Ascending aorta (tissue), 2 donors: ENCODE results near the gene ARMH1. TPM values are rescaled to one million over a fixed set of nuclear protein-coding genes. Genes with fewer than 3 reads are reported as not detected.

Source experiments
- DNase-seq, 2 donors: peaks; one replicate each; pipeline ENCODE4 v3.0.0-alpha.2; 2019; ENCODE audit warnings: low spot score in 2 of 2
- H3K27ac ChIP-seq, 2 donors: fragments of 200-600 bp; sonication (generic); one replicate each; pipeline ENCODE4 v1.5.1; 2016 to 2017; ENCODE audit warnings: mild to moderate bottlenecking in 1 of 2
- H3K27me3 ChIP-seq: fragments of 200-600 bp; sonication (generic); one replicate; pipeline ENCODE4 v1.5.1; 2017
- H3K36me3 ChIP-seq, 2 donors: fragments of 200-600 bp; sonication (generic); one replicate each; pipeline ENCODE4 v1.5.1; 2016
- H3K4me1 ChIP-seq, 2 donors: fragments of 200-600 bp; sonication (generic); one replicate each; pipeline ENCODE4 v1.5.1; 2016 to 2017; ENCODE audit warnings: mild to moderate bottlenecking in 1 of 2
- H3K4me3 ChIP-seq, 2 donors: fragments of 200-600 bp; sonication (generic); one replicate each; pipeline ENCODE4 v1.5.1; 2016 to 2017; ENCODE audit warnings: mild to moderate bottlenecking in 1 of 2
- H3K9me3 ChIP-seq, 2 donors: fragments of 200-600 bp; sonication (generic); one replicate each; pipeline ENCODE4 v1.5.1; 2016
- intact Hi-C: fragments of 100-400 bp; cut with DNase I; formaldehyde crosslinking; loops from one replicate; pipeline ENCODE4 v1.15.1; 2023
- total RNA-seq: library from RNA; depleted of rRNA; stranded (reverse); fragments of >200 nt; gene quantifications from one replicate; pipeline ENCODE4 v1.1.0, GENCODE V29; 2016
- TF ChIP-seq, protein P1 (sequence below), 3 experiments: fragments of 200-600 bp in 2 of 3; fragments of 450-650 bp in 1 of 3; sonication (generic) in 2 of 3; IDR thresholded peaks; one replicate each; pipeline ENCODE4 v1.5.1; 2016 to 2019; ENCODE audit warnings: antibody characterized with exemption in 3 of 3, mild to moderate bottlenecking in 1 of 3, moderate library complexity in 1 of 3

Gene ARMH1
- total RNA-seq, 1 donor from 2014 or later = not detected

DNA sequence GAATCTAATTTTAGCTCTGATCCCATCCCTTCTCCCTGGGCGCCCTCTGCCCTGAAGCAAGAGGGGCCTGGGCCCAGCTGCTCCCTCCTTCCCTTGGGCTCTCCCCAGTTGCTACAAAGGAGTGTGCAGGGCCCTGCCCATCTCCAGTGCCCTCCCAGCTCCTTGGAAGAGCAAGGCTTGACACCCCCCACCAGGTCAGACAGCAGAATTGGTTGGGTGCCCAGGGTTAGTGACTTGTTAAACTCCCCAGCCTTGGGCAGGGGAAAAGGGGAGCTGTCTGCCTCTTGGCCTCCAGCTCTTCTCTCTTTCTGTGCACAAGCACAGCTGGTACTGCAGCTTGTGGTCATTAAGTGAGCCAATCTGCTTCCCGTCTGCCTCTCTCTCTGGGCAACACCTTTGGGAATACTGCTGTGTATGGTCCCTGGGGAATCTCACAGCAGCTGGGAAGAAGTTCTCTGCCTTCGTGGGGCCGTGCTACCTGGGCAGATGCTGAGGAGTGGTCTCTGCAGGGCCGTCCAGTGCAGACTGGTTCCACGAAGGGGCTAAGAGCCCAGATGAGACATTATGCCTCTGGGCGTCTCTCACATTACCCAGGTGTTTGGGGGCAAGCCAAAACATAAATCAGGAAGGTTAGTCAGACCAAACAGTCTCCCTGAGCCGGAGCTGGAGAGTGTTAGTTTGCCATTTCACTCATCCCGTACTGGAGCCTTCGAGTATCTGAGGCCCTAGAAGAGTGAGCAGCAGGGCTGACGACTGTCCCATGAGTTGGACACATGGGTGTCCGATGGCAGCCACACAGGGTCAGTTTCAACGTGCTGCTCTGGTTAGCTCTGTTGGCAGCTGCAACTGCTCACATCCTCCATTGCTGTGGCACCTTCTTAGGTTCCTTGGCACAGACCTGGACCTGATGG lies 37.6 kb upstream of the ARMH1 start:
- peaks cover 9 to 13% of the 10 kb centered on the region in 2 donors for H3K4me1 ChIP-seq
- peaks cover 72 to 74% of the 10 kb centered on the region in 2 donors for H3K36me3 ChIP-seq
- DNase-seq = no peak
- intact Hi-C loops = no loop called here
- no peaks in the 10 kb centered on the region for H3K9me3 ChIP-seq
- no peaks in the 10 kb centered on the region for H3K27me3 ChIP-seq
- no peak overlapping the region for H3K4me3 ChIP-seq
- TF ChIP-seq, protein P1, sequence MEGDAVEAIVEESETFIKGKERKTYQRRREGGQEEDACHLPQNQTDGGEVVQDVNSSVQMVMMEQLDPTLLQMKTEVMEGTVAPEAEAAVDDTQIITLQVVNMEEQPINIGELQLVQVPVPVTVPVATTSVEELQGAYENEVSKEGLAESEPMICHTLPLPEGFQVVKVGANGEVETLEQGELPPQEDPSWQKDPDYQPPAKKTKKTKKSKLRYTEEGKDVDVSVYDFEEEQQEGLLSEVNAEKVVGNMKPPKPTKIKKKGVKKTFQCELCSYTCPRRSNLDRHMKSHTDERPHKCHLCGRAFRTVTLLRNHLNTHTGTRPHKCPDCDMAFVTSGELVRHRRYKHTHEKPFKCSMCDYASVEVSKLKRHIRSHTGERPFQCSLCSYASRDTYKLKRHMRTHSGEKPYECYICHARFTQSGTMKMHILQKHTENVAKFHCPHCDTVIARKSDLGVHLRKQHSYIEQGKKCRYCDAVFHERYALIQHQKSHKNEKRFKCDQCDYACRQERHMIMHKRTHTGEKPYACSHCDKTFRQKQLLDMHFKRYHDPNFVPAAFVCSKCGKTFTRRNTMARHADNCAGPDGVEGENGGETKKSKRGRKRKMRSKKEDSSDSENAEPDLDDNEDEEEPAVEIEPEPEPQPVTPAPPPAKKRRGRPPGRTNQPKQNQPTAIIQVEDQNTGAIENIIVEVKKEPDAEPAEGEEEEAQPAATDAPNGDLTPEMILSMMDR (IDR thresholded peaks at IDR 0.05) = no peak
- H3K27ac ChIP-seq = no peak overlapping the region

DNA sequence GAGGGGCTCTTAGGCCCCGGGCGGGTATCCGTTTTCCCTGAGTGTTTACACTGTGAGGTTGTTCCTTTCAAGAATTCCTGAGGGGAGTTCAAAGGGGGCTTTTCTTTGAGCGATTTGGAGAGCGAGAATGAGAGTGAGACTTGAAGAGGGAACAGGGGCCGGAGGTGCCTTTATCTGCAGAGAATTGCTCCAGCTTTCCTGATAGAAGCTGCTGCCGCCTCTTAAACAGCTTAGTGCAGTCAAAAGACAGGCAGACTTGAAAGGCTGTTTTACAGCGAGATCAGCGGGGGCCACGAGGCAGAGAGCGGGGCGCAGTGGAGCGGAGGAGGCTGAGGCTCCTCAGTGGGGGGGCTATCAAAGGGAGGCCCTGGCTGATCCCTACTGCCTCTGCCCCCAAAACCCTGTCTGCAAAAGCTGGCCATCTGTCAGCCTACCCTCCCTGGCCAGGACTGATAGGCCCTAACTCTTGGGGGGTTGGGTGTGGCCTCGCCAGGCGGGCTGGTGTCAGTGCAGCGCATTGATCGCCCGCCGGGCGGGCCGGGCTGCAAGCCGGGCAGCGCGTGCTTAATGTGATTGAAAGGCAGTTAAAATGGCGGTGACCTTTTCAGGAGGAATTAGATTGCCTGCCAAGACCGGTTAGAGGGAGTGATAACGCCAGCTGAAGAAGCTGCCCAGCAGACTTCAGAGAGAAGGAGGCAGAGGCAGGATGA lies 36.7 kb upstream of the ARMH1 start:
- intact Hi-C loops = no loop called here
- no peak overlapping the region for H3K4me3 ChIP-seq
- H3K4me1 ChIP-seq = peaks cover 5 to 8% of the 10 kb centered on the region in 2 donors
- no peak overlapping the region for H3K27ac ChIP-seq
- H3K9me3 ChIP-seq = no peaks in the 10 kb centered on the region
- no peaks in the 10 kb centered on the region for H3K27me3 ChIP-seq
- peaks cover 78 to 81% of the 10 kb centered on the region in 2 donors for H3K36me3 ChIP-seq
- TF ChIP-seq, protein P1 (IDR thresholded peaks at IDR 0.05) = no peak
- DNase-seq = no peak

DNA sequence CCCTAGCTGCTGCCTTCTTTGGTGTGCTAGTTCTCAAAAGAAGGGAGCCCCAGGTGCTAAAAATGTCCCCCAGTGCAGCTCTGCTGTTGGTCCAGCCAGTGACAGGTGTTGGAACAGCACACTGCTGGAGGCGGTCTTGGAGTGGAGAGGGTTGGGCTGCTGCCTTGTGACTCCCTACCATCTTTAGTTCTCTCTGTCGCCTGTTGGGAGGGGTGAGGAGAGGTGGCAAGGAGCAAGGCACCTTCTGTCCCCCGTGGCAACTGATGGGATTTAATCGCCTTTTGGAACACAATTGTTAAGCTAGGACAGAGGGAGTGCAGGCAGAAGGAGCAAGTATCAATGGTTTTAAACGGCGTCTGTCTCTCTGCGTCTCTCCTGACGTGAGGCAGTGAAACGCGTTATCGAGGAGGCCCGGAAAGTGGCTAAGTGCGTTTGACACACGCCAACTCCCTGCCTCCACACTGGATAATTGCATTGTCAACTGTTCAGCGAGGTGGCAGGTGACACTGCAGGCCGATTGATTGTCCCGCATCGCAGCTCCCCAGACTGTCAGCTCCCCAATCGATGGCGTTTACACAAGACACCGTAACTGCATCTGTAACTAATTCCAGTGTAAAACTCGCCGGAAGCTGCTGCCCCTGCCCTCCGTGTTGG lies 34.2 kb upstream of the ARMH1 start:
- Histone ChIP-seq H3K4me3 (no peak overlapping the region), H3K27ac (no peak overlapping the region), H3K9me3 (no peaks in the 10 kb centered on the region), H3K27me3 (no peaks in the 10 kb centered on the region), H3K36me3 (peaks cover 68% of the 10 kb centered on the region in 2 donors), H3K4me1 (peaks cover 4 to 22% of the 10 kb centered on the region in 2 donors)
- TF ChIP-seq, protein P1 (IDR thresholded peaks at IDR 0.05) = no peak
- no peak for DNase-seq
- intact Hi-C loops = no loop called here

GRCh38 chr1:44641126-44642102 lies 33.1 kb upstream of the ARMH1 start:
- Histone ChIP-seq H3K4me1 (peaks cover 6 to 31% of the 10 kb centered on the region in 2 donors), H3K4me3 (no peak overlapping the region), H3K9me3 (no peaks in the 10 kb centered on the region), H3K36me3 (peaks cover 57% of the 10 kb centered on the region in 2 donors), H3K27me3 (no peaks in the 10 kb centered on the region), H3K27ac (no peak overlapping the region)
- TF ChIP-seq, protein P1 (IDR thresholded peaks at IDR 0.05) = no peak
- intact Hi-C loops = no loop called here
- DNase-seq = no peak

GRCh38 chr1:44642255-44642654 lies 32.3 kb upstream of the ARMH1 start:
- H3K27ac ChIP-seq = no peak overlapping the region
- no peak for DNase-seq
- H3K36me3 ChIP-seq = peaks cover 49 to 50% of the 10 kb centered on the region in 2 donors
- peaks cover 6 to 33% of the 10 kb centered on the region in 2 donors for H3K4me1 ChIP-seq
- intact Hi-C loops = no loop called here
- H3K9me3 ChIP-seq = no peaks in the 10 kb centered on the region
- H3K27me3 ChIP-seq = no peaks in the 10 kb centered on the region
- TF ChIP-seq, protein P1 (IDR thresholded peaks at IDR 0.05) = no peak
- H3K4me3 ChIP-seq = no peak overlapping the region
